ENCODE measurements around the gene BET1. TPM values are rescaled to one million over a fixed set of nuclear protein-coding genes. Genes with fewer than 3 reads are reported as not detected.

BET1 gene
- total RNA-seq, 3 donors from 2014 or later = 18.1 to 51.4 (median 31.8) TPM

DNA sequence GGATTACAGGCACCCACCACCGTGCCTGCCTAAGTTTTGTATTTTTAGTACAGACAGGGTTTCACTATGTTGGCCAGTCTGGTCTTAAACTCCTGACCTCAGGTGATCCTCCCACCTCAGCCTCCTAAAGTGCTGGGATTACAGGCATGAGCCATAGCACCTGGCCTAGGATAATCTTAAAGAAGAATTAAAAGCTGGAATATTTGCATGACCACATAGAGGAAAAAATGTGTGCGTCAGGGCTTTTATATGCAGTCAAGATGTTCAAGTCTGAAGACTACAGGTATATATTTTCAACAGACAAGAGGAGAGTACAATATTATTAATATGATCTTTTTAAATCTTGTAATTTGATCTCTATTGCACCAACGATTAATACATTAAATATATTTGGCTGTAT lies 43.2 kb downstream of the BET1 start:
- Histone ChIP-seq H3K27ac (no peak overlapping the region), H3K9me3 (no peaks in the 10 kb centered on the region), H3K4me1 (no peaks in the 10 kb centered on the region), H3K4me3 (no peak overlapping the region), H3K27me3 (no peaks in the 10 kb centered on the region), H3K36me3 (no peaks in the 10 kb centered on the region)
- no peak for TF ChIP-seq POLR2AphosphoS5 (IDR thresholded peaks at IDR 0.05)
- TF ChIP-seq POLR2A (IDR thresholded peaks at IDR 0.05) = no peak
- no peak for TF ChIP-seq CTCF (IDR thresholded peaks at IDR 0.05)
- intact Hi-C loops (cut with DNase I; ENCODE audit: low total_unique reads) = no loop called here
- no peak for DNase-seq (ENCODE audit: low spot score in 2 of 2)

- H3K27me3 ChIP-seq = no peaks in the 10 kb centered on the region
- no peak overlapping the region for H3K27ac ChIP-seq
- H3K4me3 ChIP-seq = no peak overlapping the region
- no peaks in the 10 kb centered on the region for H3K9me3 ChIP-seq
- intact Hi-C loops (cut with DNase I; ENCODE audit: low total_unique reads) = loop anchor here (5.0 kb wide), 1 partner anchor 1709 kb away; no protein-coding TSS in a partner anchor
- DNase-seq (ENCODE audit: low spot score in 2 of 2) = no peak
- no peaks in the 10 kb centered on the region for H3K36me3 ChIP-seq
- H3K4me1 ChIP-seq = no peaks in the 10 kb centered on the region
- TF ChIP-seq CTCF (IDR thresholded peaks at IDR 0.05) (no peak), POLR2A (IDR thresholded peaks at IDR 0.05) (no peak), POLR2AphosphoS5 (IDR thresholded peaks at IDR 0.05) (no peak)
These were observed 45.5 kb downstream of the BET1 start for GRCh38 chr7:93958651-93959050.

DNA sequence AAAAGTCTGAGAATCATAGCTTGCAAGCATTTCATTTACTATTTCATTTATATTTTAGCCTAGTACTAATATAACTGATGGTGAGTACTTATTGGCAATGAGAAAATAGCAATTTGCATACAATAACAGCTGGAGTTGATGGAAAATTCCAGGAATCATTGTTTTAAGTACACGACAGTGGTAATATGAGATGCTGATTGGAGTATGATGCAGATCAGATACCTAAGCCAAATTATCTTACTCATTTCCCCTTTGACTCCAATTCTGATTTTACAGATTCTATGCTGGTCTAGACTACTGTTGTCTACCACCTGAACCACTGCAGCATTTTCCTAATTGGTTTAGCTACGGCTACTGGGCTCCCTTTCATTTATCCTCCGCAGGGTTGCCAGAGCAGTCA lies 45.9 kb downstream of the BET1 start:
- no peak overlapping the region for H3K4me3 ChIP-seq

DNA sequence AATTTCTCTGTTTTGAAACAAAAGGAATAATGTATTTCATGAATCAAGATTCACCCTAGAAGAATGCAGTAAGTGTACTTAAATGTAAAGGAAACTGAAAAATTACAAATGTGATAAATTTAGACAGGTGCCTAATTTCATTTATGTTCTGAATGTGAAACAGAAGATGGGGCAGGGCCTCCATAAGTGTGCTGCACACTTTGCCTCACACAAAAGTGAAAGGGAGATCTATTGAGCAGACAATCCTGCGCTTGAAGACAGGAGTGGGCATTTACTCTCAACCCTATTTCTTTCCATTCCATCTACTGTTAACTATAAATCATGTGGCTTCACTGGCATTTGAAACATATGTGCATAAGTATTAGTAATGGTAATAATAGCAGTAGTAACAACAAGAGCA lies 46.4 kb downstream of the BET1 start:
- Histone ChIP-seq H3K27me3 (no peaks in the 10 kb centered on the region), H3K4me1 (no peaks in the 10 kb centered on the region), H3K27ac (no peak overlapping the region), H3K4me3 (no peak overlapping the region), H3K9me3 (no peaks in the 10 kb centered on the region), H3K36me3 (no peaks in the 10 kb centered on the region)
- TF ChIP-seq POLR2A (IDR thresholded peaks at IDR 0.05) = no peak
- intact Hi-C loops (cut with DNase I; ENCODE audit: low total_unique reads) = loop anchor here (5.0 kb wide), 1 partner anchor 1710 kb away; no protein-coding TSS in a partner anchor
- DNase-seq (ENCODE audit: low spot score in 2 of 2) = no peak

More for the DNA sequence above, 45.9 kb downstream of the BET1 start:
- no peak for DNase-seq (ENCODE audit: low spot score in 2 of 2)
- Histone ChIP-seq H3K27me3 (no peaks in the 10 kb centered on the region), H3K9me3 (no peaks in the 10 kb centered on the region), H3K4me1 (no peaks in the 10 kb centered on the region), H3K27ac (no peak overlapping the region), H3K36me3 (no peaks in the 10 kb centered on the region)
- TF ChIP-seq CTCF (IDR thresholded peaks at IDR 0.05) (no peak), POLR2AphosphoS5 (IDR thresholded peaks at IDR 0.05) (no peak), POLR2A (IDR thresholded peaks at IDR 0.05) (no peak)
- intact Hi-C loops (cut with DNase I; ENCODE audit: low total_unique reads) = loop anchor here (5.0 kb wide), 1 partner anchor 1709 kb away; no protein-coding TSS in a partner anchor

DNA sequence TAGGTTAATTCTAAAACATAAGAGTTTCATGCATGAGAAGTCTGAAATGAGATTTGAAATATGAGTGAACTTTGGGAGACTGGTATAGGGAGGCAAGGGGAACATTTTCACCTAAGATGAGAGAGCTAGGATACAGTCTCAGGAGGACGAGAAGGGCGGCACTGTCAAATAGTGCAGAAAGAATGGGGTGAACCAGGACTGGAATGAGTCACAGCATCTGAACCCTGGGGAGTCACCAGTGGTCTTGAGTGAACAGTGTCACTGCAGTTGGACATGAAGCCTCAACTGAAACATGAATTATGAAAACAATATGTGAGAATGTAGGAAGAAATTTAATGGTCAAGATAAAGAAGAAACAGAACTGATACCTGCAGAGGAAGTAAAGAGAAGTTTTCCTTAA lies 48.9 kb downstream of the BET1 start:
- intact Hi-C loops (cut with DNase I; ENCODE audit: low total_unique reads) = loop anchor here (5.0 kb wide), 1 partner anchor 1712 kb away; no protein-coding TSS in a partner anchor
- no peak overlapping the region for H3K4me3 ChIP-seq
- H3K27me3 ChIP-seq = no peaks in the 10 kb centered on the region
- no peak for DNase-seq (ENCODE audit: low spot score in 2 of 2)
- no peak overlapping the region for H3K27ac ChIP-seq
- H3K36me3 ChIP-seq = no peaks in the 10 kb centered on the region
- no peaks in the 10 kb centered on the region for H3K4me1 ChIP-seq
- H3K9me3 ChIP-seq = no peaks in the 10 kb centered on the region
- TF ChIP-seq POLR2A (IDR thresholded peaks at IDR 0.05) = no peak
- no peak for TF ChIP-seq POLR2AphosphoS5 (IDR thresholded peaks at IDR 0.05)
- no peak for TF ChIP-seq CTCF (IDR thresholded peaks at IDR 0.05)

DNA sequence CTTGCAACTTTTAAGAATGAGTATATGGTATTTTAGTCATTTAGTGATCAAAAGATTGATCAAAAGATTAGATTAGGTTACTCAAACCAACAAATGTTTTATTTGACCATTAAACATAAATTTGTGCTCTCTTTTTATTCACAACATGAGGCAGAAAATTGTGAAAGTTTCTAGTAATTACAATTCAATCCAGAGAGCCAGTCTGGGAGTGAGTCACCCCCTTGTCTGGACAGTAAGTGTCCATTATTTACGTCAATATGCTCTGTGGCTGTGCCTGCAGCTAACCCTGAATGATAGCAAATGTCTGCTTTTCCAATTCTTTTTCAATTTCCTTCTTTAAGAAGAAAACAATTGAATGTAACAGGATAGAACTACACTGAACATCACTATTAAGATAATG lies 54.7 kb downstream of the BET1 start:
- Histone ChIP-seq H3K36me3 (no peaks in the 10 kb centered on the region), H3K27me3 (no peaks in the 10 kb centered on the region), H3K4me1 (no peaks in the 10 kb centered on the region), H3K9me3 (no peaks in the 10 kb centered on the region), H3K4me3 (no peak overlapping the region), H3K27ac (no peak overlapping the region)
- DNase-seq (ENCODE audit: low spot score in 2 of 2) = no peak
- TF ChIP-seq POLR2A (IDR thresholded peaks at IDR 0.05) = no peak
- no peak for TF ChIP-seq CTCF (IDR thresholded peaks at IDR 0.05)
- no peak for TF ChIP-seq POLR2AphosphoS5 (IDR thresholded peaks at IDR 0.05)
- intact Hi-C loops (cut with DNase I; ENCODE audit: low total_unique reads) = no loop called here
